Fibroblast of lung (primary cell): ENCODE data around the gene ERBB2.

ENCODE experiments used
- CTCF ChIP-seq, 2 donors: IDR thresholded peaks in 1 of 2; conservative IDR thresholded peaks in 1 of 2; 1 replicate in 1 of 2; 2 replicates in 1 of 2; pipeline ENCODE4 v1.5.1; 2011 to 2012; ENCODE audit warnings: low read length in 2 of 2, control low read depth in 1 of 2, inconsistent platforms in 1 of 2, low read depth in 1 of 2, mild to moderate bottlenecking in 1 of 2
- EZH2 ChIP-seq: IDR thresholded peaks from 2 replicates; pipeline ENCODE4 v1.5.1; 2012; ENCODE audit warnings: low read length, control low read depth, mild to moderate bottlenecking; ENCODE audit errors: missing control alignments

GRCh38 chr17:39742856-39743436, 43.1 kb downstream of the ERBB2 start:
- TF ChIP-seq CTCF (conservative IDR thresholded peaks at IDR 0.05 in 1 of 2, IDR thresholded peaks at IDR 0.05 in 1 of 2; ENCODE audit: low read depth in 1 of 2, low read length in 2 of 2) (no peak), EZH2 (no peak)
